HG03103 (cell line): ENCODE measurements around the gene TAGAP.
"Not testable (repeated sequence)": the region's sequence is repeated elsewhere in the genome, so short reads cannot be mapped to it uniquely, and the experiment has no call there.

Experiments used
- ATAC-seq: cut with Tn5 transposase; IDR thresholded peaks from one replicate; pipeline ENCODE4 v1.9.1; 2021; ENCODE audit warnings: low read depth; ENCODE audit not compliant: unreplicated experiment

Gene TAGAP

GRCh38 chr6:159017757-159018559 is 26.8 kb downstream of the TAGAP start:
- no peak for ATAC-seq

- ATAC-seq: no peak
Observed at GRCh38 chr6:159014406-159014805, 30.4 kb downstream of the TAGAP start.

GRCh38 chr6:159013229-159013628 is 31.6 kb downstream of the TAGAP start:
- ATAC-seq: no peak

GRCh38 chr6:159012201-159012600 is 32.6 kb downstream of the TAGAP start:
- no peak for ATAC-seq

- ATAC-seq: not testable (repeated sequence)
Observed at GRCh38 chr6:159010037-159010612, 34.7 kb downstream of the TAGAP start.

GRCh38 chr6:159008656-159009288 is 36.0 kb downstream of the TAGAP start:
- no peak for ATAC-seq

GRCh38 chr6:159007510-159007909 is 37.3 kb downstream of the TAGAP start:
- no peak for ATAC-seq

GRCh38 chr6:159005436-159005835 is 39.4 kb downstream of the TAGAP start:
- ATAC-seq: no peak

- ATAC-seq: no peak
Observed at GRCh38 chr6:159004592-159004991, 40.2 kb downstream of the TAGAP start.

GRCh38 chr6:159002432-159003155 is 42.2 kb downstream of the TAGAP start:
- ATAC-seq: no peak

GRCh38 chr6:158999666-159000403 is 45.0 kb downstream of the TAGAP start, which contains the start of gene RSPH3:
Gene RSPH3 (minus strand): TSS chr6:159000202. CDS start chr6:158999550, 652 bp downstream.
- ATAC-seq: peak; percentile 90

GRCh38 chr6:158999154-158999665 is 45.6 kb downstream of the TAGAP start:
- peak; percentile 24 for ATAC-seq

- no peak for ATAC-seq
Observed at GRCh38 chr6:158996856-158997255, 47.9 kb downstream of the TAGAP start.

GRCh38 chr6:158993639-158994038 is 51.2 kb downstream of the TAGAP start:
- ATAC-seq: no peak

GRCh38 chr6:158991017-158991723 is 53.6 kb downstream of the TAGAP start:
- ATAC-seq: no peak

GRCh38 chr6:158989711-158990110 is 55.1 kb downstream of the TAGAP start:
- ATAC-seq: not testable (repeated sequence)

- ATAC-seq: no peak
Observed at GRCh38 chr6:158988477-158988876, 56.3 kb downstream of the TAGAP start.

GRCh38 chr6:158987657-158988056 is 57.1 kb downstream of the TAGAP start:
- no peak for ATAC-seq
